ENCODE measurements around the gene FRK.

FRK gene

DNA sequence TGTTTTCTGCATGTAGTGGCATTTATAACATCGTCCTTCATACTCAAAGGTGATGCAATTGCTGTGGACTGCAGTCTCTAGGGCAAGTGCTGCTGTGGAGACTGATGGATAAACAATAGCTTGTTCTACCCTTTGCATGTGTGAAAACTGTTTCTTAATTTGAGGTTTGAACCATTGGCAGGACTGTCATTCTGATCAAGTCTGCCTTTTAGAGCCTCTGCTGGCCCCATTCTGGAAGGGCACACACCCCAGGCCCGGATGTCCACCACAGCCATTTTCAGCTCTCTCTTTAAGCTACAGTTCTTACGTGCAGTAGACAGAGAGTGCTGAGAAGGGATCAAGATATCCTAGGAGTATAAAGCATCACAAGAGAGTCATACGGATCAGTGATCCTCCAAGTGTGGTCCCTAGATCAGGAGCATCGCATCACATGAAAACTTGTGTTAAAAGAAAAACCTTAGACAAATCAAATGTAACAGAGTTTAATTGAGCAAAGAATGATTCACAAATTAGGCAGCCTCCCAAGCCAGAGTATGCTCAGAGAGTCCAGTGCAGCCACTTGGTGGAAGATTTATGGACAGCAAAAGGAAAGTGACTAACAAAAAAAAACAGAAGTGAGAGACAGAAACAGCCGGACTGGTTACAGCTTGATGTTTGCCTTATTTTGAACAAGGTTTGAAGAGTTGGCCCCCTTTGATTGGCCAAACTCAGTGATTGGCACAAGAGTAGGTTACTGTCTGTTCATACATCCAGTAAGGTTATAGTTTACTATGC lies 52.0 kb downstream of the FRK start:
- TF ChIP-seq, protein P1, sequence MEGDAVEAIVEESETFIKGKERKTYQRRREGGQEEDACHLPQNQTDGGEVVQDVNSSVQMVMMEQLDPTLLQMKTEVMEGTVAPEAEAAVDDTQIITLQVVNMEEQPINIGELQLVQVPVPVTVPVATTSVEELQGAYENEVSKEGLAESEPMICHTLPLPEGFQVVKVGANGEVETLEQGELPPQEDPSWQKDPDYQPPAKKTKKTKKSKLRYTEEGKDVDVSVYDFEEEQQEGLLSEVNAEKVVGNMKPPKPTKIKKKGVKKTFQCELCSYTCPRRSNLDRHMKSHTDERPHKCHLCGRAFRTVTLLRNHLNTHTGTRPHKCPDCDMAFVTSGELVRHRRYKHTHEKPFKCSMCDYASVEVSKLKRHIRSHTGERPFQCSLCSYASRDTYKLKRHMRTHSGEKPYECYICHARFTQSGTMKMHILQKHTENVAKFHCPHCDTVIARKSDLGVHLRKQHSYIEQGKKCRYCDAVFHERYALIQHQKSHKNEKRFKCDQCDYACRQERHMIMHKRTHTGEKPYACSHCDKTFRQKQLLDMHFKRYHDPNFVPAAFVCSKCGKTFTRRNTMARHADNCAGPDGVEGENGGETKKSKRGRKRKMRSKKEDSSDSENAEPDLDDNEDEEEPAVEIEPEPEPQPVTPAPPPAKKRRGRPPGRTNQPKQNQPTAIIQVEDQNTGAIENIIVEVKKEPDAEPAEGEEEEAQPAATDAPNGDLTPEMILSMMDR (IDR thresholded peaks at IDR 0.05): no peak
- H3K36me3 Mint-ChIP-seq (ENCODE audit: low read depth): no peaks in the 10 kb centered on the region
- H3K27me3 Mint-ChIP-seq (ENCODE audit: low read depth, poor library complexity): no peaks in the 10 kb centered on the region
- H3K27ac Mint-ChIP-seq: peak overlapping the region; percentile 73
- no peaks in the 10 kb centered on the region for H3K9me3 Mint-ChIP-seq
- DNase-seq: no peak
- H3K4me3 Mint-ChIP-seq: no peak overlapping the region
- peaks cover 9% of the 10 kb centered on the region for H3K4me1 Mint-ChIP-seq

DNA sequence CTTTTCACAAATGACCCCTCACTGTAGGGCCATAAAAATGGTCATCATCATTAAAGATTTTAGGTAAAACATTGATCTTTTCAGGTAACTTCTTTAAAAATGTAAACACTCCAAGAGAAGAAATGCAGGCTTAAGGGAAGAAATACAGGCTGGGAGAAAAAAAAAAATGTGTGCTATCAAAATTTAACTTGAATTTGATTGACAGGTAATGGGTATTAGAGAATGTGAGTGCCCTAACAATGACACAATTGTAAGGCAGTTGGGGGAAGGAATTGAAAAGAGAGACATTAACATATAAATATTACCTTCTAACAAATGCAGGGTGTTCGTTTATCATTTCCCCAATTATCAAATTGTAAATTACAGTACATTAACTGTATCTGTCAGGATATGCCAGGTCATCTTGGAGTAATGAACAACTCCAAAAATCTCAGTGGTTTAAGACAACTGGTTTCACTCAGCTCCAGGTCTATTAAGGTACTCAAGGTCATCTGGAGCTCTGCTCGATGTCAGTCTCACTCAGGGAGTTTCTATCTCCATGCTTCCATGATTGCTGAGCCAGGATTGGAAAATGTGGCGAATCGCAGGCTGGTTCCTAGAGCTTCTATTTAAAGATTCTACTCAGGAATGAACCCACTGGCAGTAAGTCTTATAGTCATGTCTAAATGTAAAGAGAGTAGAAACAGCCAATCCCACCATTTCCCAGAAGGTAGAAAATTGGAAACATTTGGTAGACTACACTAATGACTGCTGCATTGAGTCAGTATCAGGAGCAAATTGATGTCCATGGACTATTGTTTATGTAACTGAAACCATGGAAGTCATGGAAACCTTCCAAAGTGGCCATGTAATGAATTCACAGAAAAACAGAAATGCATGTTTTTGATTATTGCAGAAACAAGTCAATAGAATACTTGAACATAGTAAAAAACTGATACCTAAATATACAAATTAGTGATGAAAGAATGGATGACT lies 55.6 kb downstream of the FRK start:
- TF ChIP-seq, protein P1 (IDR thresholded peaks at IDR 0.05): no peak
- DNase-seq: no peak
- Mint-ChIP-seq H3K9me3 (no peaks in the 10 kb centered on the region), H3K27ac (no peak overlapping the region), H3K36me3 (ENCODE audit: low read depth) (no peaks in the 10 kb centered on the region), H3K27me3 (ENCODE audit: low read depth, poor library complexity) (no peaks in the 10 kb centered on the region), H3K4me1 (peaks cover 9% of the 10 kb centered on the region), H3K4me3 (no peak overlapping the region)

DNA sequence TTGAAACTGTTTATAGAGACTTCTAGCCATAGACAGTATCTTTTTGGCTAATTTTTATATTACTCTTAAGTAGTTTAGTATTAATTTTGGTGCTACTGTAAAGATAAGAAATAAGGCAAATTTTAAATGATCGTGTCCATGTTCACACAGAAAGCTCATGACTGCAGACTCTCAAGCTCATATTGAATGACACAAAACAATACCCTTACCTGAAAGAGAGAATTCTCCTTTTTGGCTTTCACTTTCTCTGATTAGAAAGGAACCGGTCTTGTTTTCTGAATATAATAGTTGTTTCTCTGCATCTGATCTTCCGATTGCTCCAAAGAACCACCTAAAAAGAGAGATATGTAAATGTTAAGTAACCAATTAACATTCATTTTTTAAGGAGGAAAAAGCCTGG lies 57.0 kb downstream of the FRK start:
- no peaks in the 10 kb centered on the region for H3K27me3 Mint-ChIP-seq (ENCODE audit: low read depth, poor library complexity)
- no peak for DNase-seq
- no peak overlapping the region for H3K4me3 Mint-ChIP-seq
- H3K4me1 Mint-ChIP-seq: peaks cover 7% of the 10 kb centered on the region
- TF ChIP-seq, protein P1 (IDR thresholded peaks at IDR 0.05): no peak
- H3K36me3 Mint-ChIP-seq (ENCODE audit: low read depth): no peaks in the 10 kb centered on the region
- H3K9me3 Mint-ChIP-seq: no peaks in the 10 kb centered on the region
- H3K27ac Mint-ChIP-seq: no peak overlapping the region

DNA sequence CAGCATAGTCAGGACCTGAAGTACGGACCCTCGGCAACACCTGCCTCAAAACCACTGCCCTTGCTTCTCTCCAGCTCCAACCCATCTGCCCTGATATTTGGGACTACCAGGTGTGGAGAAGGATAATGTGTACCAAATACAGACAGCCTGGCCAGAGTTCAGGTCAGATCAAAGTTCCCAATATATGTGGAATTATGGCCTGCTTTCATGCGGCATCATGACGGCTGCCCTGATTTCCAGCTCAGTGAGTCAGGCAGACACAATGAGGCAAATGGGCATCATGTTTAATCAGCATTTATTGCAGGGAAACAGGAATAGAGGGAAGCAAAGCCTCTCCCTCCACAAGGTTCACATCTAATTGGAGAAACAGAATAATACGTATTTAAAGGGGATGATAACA lies 57.9 kb downstream of the FRK start:
- TF ChIP-seq, protein P1 (IDR thresholded peaks at IDR 0.05): no peak
- no peaks in the 10 kb centered on the region for H3K27me3 Mint-ChIP-seq (ENCODE audit: low read depth, poor library complexity)
- H3K9me3 Mint-ChIP-seq: no peaks in the 10 kb centered on the region
- H3K36me3 Mint-ChIP-seq (ENCODE audit: low read depth): no peaks in the 10 kb centered on the region
- peaks cover 4% of the 10 kb centered on the region for H3K4me1 Mint-ChIP-seq
- DNase-seq: no peak
- no peak overlapping the region for H3K27ac Mint-ChIP-seq
- H3K4me3 Mint-ChIP-seq: no peak overlapping the region

DNA sequence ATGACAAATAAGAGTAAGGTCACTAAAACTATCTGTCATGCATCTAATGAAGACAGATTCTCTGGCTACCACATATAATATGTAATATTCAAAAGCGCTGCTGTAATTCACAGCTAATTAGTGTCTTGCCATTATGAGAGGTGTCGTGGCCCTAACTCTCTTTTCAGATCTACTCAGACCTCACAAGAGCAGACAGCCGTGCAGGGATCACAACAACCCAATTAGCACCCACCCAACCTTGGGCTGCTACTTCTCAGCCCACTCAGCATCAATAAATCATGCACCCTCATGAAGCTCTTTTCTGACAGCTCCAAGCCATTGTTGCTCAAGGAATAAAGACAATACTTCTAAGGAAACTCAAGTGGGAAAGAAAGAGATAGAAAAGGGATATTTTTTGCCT lies 61.5 kb downstream of the FRK start:
- no peak overlapping the region for H3K27ac Mint-ChIP-seq
- H3K4me1 Mint-ChIP-seq: peaks cover 4% of the 10 kb centered on the region
- no peak for DNase-seq
- no peaks in the 10 kb centered on the region for H3K36me3 Mint-ChIP-seq (ENCODE audit: low read depth)
- H3K9me3 Mint-ChIP-seq: no peaks in the 10 kb centered on the region
- TF ChIP-seq, protein P1 (IDR thresholded peaks at IDR 0.05): no peak
- H3K27me3 Mint-ChIP-seq (ENCODE audit: low read depth, poor library complexity): no peaks in the 10 kb centered on the region
- no peak overlapping the region for H3K4me3 Mint-ChIP-seq

Measured in nephron progenitor cell (in vitro differentiated cells).